ENCODE results near the gene PITX1. TPM values are rescaled to one million over a fixed set of nuclear protein-coding genes. Genes with fewer than 3 reads are reported as not detected.

Gene PITX1
- total RNA-seq, 1 donor from 2014 or later: not detected

- no peak overlapping the region for H3K27ac ChIP-seq
- H3K4me3 ChIP-seq: no peak overlapping the region
- no peaks in the 10 kb centered on the region for H3K79me2 ChIP-seq (ENCODE audit: low read depth)
- no peaks in the 10 kb centered on the region for H3K4me1 Mint-ChIP-seq
- no peaks in the 10 kb centered on the region for H3K36me3 Mint-ChIP-seq
- no peaks in the 10 kb centered on the region for H3K36me3 ChIP-seq
- H3K4me3 Mint-ChIP-seq: no peak overlapping the region
- no peak overlapping the region for H3K9ac ChIP-seq
- H3K9me3 Mint-ChIP-seq: no peaks in the 10 kb centered on the region
- no peaks in the 10 kb centered on the region for H3F3A ChIP-seq (ENCODE audit: low read depth)
- no peaks in the 10 kb centered on the region for H3K27me3 ChIP-seq
- H2AFZ ChIP-seq (replicated peaks): no peak overlapping the region
- H3K4me1 ChIP-seq: no peaks in the 10 kb centered on the region
- H3K4me2 ChIP-seq: no peak overlapping the region
- no peaks in the 10 kb centered on the region for H4K20me1 ChIP-seq (ENCODE audit: low read depth)
- DNase-seq (ENCODE audit: low spot score): no peak
- peaks cover 2% of the 10 kb centered on the region for H3K27me3 Mint-ChIP-seq (ENCODE audit: insufficient read depth, low read depth)
- no peak overlapping the region for H3K27ac Mint-ChIP-seq
- TF ChIP-seq EZH2phosphoT487 (IDR thresholded peaks at IDR 0.05) (no peak), EZH2 (IDR thresholded peaks at IDR 0.05) (no peak)
- TF ChIP-seq, protein P1, sequence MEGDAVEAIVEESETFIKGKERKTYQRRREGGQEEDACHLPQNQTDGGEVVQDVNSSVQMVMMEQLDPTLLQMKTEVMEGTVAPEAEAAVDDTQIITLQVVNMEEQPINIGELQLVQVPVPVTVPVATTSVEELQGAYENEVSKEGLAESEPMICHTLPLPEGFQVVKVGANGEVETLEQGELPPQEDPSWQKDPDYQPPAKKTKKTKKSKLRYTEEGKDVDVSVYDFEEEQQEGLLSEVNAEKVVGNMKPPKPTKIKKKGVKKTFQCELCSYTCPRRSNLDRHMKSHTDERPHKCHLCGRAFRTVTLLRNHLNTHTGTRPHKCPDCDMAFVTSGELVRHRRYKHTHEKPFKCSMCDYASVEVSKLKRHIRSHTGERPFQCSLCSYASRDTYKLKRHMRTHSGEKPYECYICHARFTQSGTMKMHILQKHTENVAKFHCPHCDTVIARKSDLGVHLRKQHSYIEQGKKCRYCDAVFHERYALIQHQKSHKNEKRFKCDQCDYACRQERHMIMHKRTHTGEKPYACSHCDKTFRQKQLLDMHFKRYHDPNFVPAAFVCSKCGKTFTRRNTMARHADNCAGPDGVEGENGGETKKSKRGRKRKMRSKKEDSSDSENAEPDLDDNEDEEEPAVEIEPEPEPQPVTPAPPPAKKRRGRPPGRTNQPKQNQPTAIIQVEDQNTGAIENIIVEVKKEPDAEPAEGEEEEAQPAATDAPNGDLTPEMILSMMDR (IDR thresholded peaks at IDR 0.05): no peak
- H3K9me3 ChIP-seq (ENCODE audit: low read depth): no peaks in the 10 kb centered on the region
Observed at GRCh38 chr5:135012033-135012588, 21.9 kb downstream of the PITX1 start.

- H3K27me3 Mint-ChIP-seq (ENCODE audit: insufficient read depth, low read depth): peaks cover 2% of the 10 kb centered on the region
- no peak overlapping the region for H3K9ac ChIP-seq
- no peak overlapping the region for H3K27ac Mint-ChIP-seq
- no peaks in the 10 kb centered on the region for H3K4me1 ChIP-seq
- no peak for TF ChIP-seq EZH2 (IDR thresholded peaks at IDR 0.05)
- TF ChIP-seq EZH2phosphoT487 (IDR thresholded peaks at IDR 0.05): no peak
- DNase-seq (ENCODE audit: low spot score): no peak
- no peak overlapping the region for H3K27ac ChIP-seq
- no peaks in the 10 kb centered on the region for H3F3A ChIP-seq (ENCODE audit: low read depth)
- H3K4me2 ChIP-seq: no peak overlapping the region
- H3K79me2 ChIP-seq (ENCODE audit: low read depth): no peaks in the 10 kb centered on the region
- no peaks in the 10 kb centered on the region for H3K27me3 ChIP-seq
- H3K4me1 Mint-ChIP-seq: no peaks in the 10 kb centered on the region
- no peak overlapping the region for H3K4me3 Mint-ChIP-seq
- H3K36me3 ChIP-seq: no peaks in the 10 kb centered on the region
- H3K4me3 ChIP-seq: no peak overlapping the region
- H3K9me3 Mint-ChIP-seq: no peaks in the 10 kb centered on the region
- no peaks in the 10 kb centered on the region for H4K20me1 ChIP-seq (ENCODE audit: low read depth)
- no peak overlapping the region for H2AFZ ChIP-seq (replicated peaks)
- no peaks in the 10 kb centered on the region for H3K9me3 ChIP-seq (ENCODE audit: low read depth)
- H3K36me3 Mint-ChIP-seq: no peaks in the 10 kb centered on the region
Observed at GRCh38 chr5:135011355-135012032, 22.5 kb downstream of the PITX1 start.

DNA sequence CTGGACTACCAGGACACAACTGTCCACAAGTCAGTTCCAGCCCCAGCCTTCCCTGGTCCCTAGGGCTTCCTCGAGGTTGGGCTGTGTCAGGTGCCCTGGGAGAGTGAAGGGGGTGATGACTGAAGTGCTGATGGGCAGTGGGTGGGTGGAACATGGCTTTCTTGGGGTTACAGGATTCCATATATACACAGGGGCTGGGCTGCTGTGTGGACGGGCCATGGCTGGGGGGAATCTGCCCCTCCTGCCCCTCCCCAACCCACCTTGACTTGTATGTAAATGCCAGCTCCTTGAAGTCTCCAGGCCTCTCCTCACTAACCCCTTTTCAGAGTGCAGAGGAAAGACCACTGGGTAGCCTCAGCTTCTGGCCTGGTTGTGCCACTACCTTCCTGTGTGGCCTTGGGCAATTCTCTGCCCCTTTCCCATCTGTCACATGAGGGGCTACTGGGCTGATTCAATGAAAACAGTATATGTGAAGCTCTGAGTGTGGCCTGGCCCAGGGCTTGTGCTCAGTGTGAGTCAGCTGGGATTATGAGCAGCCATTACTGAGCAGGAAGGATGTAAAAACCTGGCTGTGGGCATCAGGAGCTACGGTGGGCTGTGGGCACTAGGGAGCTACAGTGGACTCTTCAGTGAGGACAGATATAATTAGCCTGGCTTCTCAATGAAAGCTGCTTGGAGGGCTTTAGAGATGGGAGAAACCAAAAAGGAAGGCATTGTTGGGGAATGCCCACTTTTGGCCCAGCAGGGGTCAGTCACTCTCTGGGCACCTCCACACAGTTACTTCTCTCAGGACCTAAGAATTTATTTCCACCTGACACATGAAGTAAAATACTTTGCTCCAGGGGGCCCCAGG lies 23.3 kb downstream of the PITX1 start:
- H3K9ac ChIP-seq: no peak overlapping the region
- no peak overlapping the region for H2AFZ ChIP-seq (replicated peaks)
- H3K79me2 ChIP-seq (ENCODE audit: low read depth): no peaks in the 10 kb centered on the region
- no peaks in the 10 kb centered on the region for H3F3A ChIP-seq (ENCODE audit: low read depth)
- Mint-ChIP-seq H3K27ac (no peak overlapping the region), H3K4me1 (no peaks in the 10 kb centered on the region), H3K4me3 (no peak overlapping the region), H3K36me3 (no peaks in the 10 kb centered on the region), H3K27me3 (ENCODE audit: insufficient read depth, low read depth) (peaks cover 2% of the 10 kb centered on the region), H3K9me3 (no peaks in the 10 kb centered on the region)
- no peaks in the 10 kb centered on the region for H3K9me3 ChIP-seq (ENCODE audit: low read depth)
- H3K4me2 ChIP-seq: no peak overlapping the region
- no peaks in the 10 kb centered on the region for H3K36me3 ChIP-seq
- no peaks in the 10 kb centered on the region for H3K4me1 ChIP-seq
- no peaks in the 10 kb centered on the region for H4K20me1 ChIP-seq (ENCODE audit: low read depth)
- H3K27me3 ChIP-seq: no peaks in the 10 kb centered on the region
- H3K4me3 ChIP-seq: no peak overlapping the region
- no peak overlapping the region for H3K27ac ChIP-seq
- no peak for DNase-seq (ENCODE audit: low spot score)
- TF ChIP-seq EZH2 (IDR thresholded peaks at IDR 0.05) (no peak), EZH2phosphoT487 (IDR thresholded peaks at IDR 0.05) (no peak)
- TF ChIP-seq, protein P1 (IDR thresholded peaks at IDR 0.05): no peak

Data from neural progenitor cell (in vitro differentiated cells).